SK-N-SH treated with all-trans-retinoic acid at 6 μM for 48 hours (cell line): ENCODE measurements around the gene ISM2.
"Not testable (repeated sequence)": the region's sequence is repeated elsewhere in the genome, so short reads cannot be mapped to it uniquely, and the experiment has no call there.

Source experiments
- ATAC-seq: fragments of 200-7000 bp; cut with Tn5 transposase; 3 replicates; pipeline ENCODE4 v1.9.1; 2020; ENCODE audit warnings: mild to moderate bottlenecking, moderate library complexity
- BACH2 ChIP-seq: fragments of 250-450 bp; sonication (Bioruptor Pico); IDR thresholded peaks from 2 replicates; pipeline ENCODE4 v1.9.0; 2021; ENCODE audit warnings: mild to moderate bottlenecking, borderline replicate concordance
- CREB5 ChIP-seq: fragments of 250-450 bp; sonication (Bioruptor Pico); IDR thresholded peaks from 2 replicates; pipeline ENCODE4 v1.5.1; 2020; ENCODE audit warnings: low read depth, mild to moderate bottlenecking, moderate library complexity
- CSRNP3 ChIP-seq: fragments of 250-450 bp; sonication (Bioruptor Pico); IDR thresholded peaks from 2 replicates; pipeline ENCODE4 v1.5.1; 2021; ENCODE audit warnings: mild to moderate bottlenecking, moderate library complexity
- ESRRG ChIP-seq: fragments of 250-450 bp; sonication (Bioruptor Pico); IDR thresholded peaks from 2 replicates; pipeline ENCODE4 v1.6.1; 2021; ENCODE audit warnings: mild to moderate bottlenecking
- ISL1 ChIP-seq: fragments of 250-450 bp; sonication (Bioruptor Pico); IDR thresholded peaks from 2 replicates; pipeline ENCODE4 v2.1.2; 2022; ENCODE audit warnings: mild to moderate bottlenecking, moderate library complexity
- OSR1 ChIP-seq: fragments of 250-450 bp; sonication (Bioruptor Pico); IDR thresholded peaks from 2 replicates; pipeline ENCODE4 v1.8.0; 2022; ENCODE audit warnings: moderate library complexity, mild to moderate bottlenecking, inconsistent platforms
- PATZ1 ChIP-seq: fragments of 250-450 bp; sonication (Bioruptor Pico); IDR thresholded peaks from 2 replicates; pipeline ENCODE4 v1.8.0; 2020; ENCODE audit warnings: mild to moderate bottlenecking, moderate library complexity, borderline replicate concordance
- POU6F1 ChIP-seq: fragments of 250-450 bp; sonication (Bioruptor Pico); IDR thresholded peaks from 2 replicates; pipeline ENCODE4 v1.8.0; 2021; ENCODE audit warnings: low read depth, mild to moderate bottlenecking, moderate library complexity, borderline replicate concordance
- PPARA ChIP-seq: fragments of 250-450 bp; sonication (Bioruptor Pico); IDR thresholded peaks from 2 replicates; pipeline ENCODE4 v1.5.0; 2020; ENCODE audit warnings: mild to moderate bottlenecking, borderline replicate concordance
- RARB ChIP-seq: fragments of 250-450 bp; sonication (Bioruptor Pico); IDR thresholded peaks from 2 replicates; pipeline ENCODE4 v1.8.0; 2021; ENCODE audit warnings: mild to moderate bottlenecking, moderate library complexity
- TCF4 ChIP-seq: fragments of 250-450 bp; sonication (Bioruptor Pico); IDR thresholded peaks from 2 replicates; pipeline ENCODE4 v1.8.0; 2021; ENCODE audit warnings: mild to moderate bottlenecking, moderate library complexity, borderline replicate concordance
- TOX ChIP-seq: fragments of 250-450 bp; sonication (Bioruptor Pico); IDR thresholded peaks from 2 replicates; pipeline ENCODE4 v1.8.0; 2021; ENCODE audit warnings: mild to moderate bottlenecking, moderate library complexity, borderline replicate concordance
- TSHZ2 ChIP-seq: fragments of 250-450 bp; sonication (Bioruptor Pico); IDR thresholded peaks from 2 replicates; pipeline ENCODE4 v1.5.0; 2020; ENCODE audit warnings: mild to moderate bottlenecking, moderate library complexity
- ZNF70 ChIP-seq: fragments of 450-650 bp; formaldehyde crosslinking; IDR thresholded peaks from 2 replicates; pipeline ENCODE4 v1.5.0; 2020; ENCODE audit warnings: mild to moderate bottlenecking, moderate library complexity
- ZNF8 ChIP-seq: fragments of 450-650 bp; formaldehyde crosslinking; IDR thresholded peaks from 2 replicates; pipeline ENCODE4 v1.5.0; 2020; ENCODE audit warnings: mild to moderate bottlenecking, moderate library complexity

ISM2 gene

GRCh38 chr14:77529213-77529612 lies 30.6 kb upstream of the ISM2 start:
- ATAC-seq = no peak
- TF ChIP-seq TOX = no peak
- TF ChIP-seq ESRRG (CRISPR knock-in tag) = no peak

GRCh38 chr14:77528701-77529100 lies 30.1 kb upstream of the ISM2 start:
- ATAC-seq = not testable (repeated sequence)

GRCh38 chr14:77526266-77526665 lies 27.6 kb upstream of the ISM2 start:
- TF ChIP-seq TSHZ2 (CRISPR knock-in tag) = no peak
- no peak for TF ChIP-seq OSR1
- no peak for TF ChIP-seq ZNF70
- no peak for TF ChIP-seq TCF4 (CRISPR knock-in tag)
- no peak for TF ChIP-seq RARB
- TF ChIP-seq ZNF8 (CRISPR knock-in tag) = no peak
- ATAC-seq = no peak

- ATAC-seq = no peak
- no peak for TF ChIP-seq CSRNP3 (CRISPR knock-in tag)
- TF ChIP-seq, all 23 proteins: peak for 0
Observed at GRCh38 chr14:77524536-77524935, 25.9 kb upstream of the ISM2 start.

GRCh38 chr14:77523109-77523508 lies 24.5 kb upstream of the ISM2 start:
- ATAC-seq = no peak
- TF ChIP-seq CSRNP3 (CRISPR knock-in tag) = no peak
- no peak for TF ChIP-seq CREB5
- TF ChIP-seq ISL1 = no peak

GRCh38 chr14:77520555-77520954 lies 21.9 kb upstream of the ISM2 start:
- TF ChIP-seq POU6F1 (CRISPR knock-in tag) = no peak
- no peak for TF ChIP-seq TOX
- TF ChIP-seq PPARA (CRISPR knock-in tag) = no peak
- no peak for TF ChIP-seq PATZ1 (CRISPR knock-in tag)
- TF ChIP-seq BACH2 (CRISPR knock-in tag) = no peak
- no peak for TF ChIP-seq CSRNP3 (CRISPR knock-in tag)
- no peak for ATAC-seq
